GM18502 (cell line): ENCODE measurements around the gene OR52I2.

ENCODE experiments used
- ATAC-seq: cut with Tn5 transposase; IDR thresholded peaks from one replicate; pipeline ENCODE4 v1.9.1; 2021; ENCODE audit warnings: mild to moderate bottlenecking; ENCODE audit not compliant: unreplicated experiment, poor library complexity

The OR52I2 gene

DNA sequence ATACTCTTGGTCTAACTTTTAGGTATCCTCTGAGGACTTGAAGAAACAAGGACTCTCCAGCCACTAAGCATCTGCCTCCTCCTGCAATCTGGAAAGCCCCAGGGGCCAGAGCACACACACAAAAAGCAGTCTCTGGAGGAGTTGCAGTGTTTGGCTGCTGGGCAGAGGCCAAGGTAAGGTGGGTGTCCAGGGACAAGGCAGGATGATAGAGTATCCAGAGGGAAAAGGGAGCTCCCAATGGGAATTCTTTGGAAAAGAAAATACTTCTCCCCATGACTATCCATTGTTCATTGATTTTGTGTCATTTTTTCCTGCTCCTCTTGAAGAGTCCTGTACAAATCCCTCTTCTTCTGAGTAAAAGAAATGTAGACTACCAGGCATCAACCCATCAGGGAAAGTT lies at the start of gene OR52I2:
Gene OR52I2 (plus strand): TSS at position 301 of the 400 bp plus-strand sequence.
- ATAC-seq, result no peak

DNA sequence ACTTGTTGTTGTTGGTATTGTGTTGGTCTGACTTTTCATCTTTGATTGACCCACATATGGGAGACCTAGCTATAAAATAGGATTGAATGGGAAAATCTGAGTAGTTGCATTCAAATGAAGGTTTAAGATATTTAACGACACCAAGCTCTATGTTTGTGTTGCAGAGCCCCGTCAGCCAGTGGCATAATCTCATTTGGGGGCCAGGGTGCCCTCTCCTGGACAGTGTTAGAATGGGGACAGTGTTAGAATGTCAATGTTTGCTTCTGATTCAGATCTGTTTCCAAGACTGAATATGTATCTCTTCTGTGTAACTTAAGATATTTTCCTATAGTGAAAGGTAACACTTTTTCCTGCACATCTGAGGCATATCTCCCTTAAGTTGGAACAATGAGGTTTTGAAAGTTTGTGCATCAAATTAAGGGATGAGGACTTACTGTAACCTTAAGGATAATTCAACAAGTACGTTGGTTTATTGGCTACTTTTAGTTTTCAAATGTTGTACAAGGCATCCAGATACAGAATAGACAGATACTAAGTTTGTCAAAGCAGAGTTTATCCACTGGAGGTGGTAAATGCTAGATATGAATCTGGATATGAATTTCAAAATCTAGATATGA lies 41.8 kb upstream of the OR52I2 start:
- ATAC-seq, result no peak

DNA sequence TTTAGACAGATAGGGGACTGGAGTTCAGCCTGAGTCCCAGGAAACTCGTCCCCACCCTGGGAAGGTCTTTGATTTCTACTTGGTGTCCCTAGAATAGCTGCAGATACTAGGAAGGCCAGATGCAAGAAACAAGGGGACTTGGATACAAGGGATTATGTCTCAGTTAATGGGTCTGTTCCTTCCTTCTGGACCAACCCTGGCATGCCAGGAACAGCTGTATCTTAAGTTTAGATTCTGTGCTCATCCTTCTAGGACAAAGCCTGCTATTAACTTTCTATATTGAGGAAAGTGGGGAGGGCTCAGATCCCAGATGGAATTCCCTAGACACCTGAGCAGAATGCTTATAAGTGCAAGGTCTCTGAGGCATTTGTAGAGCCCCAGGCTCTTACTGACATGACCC lies 40.5 kb upstream of the OR52I2 start:
- ATAC-seq, result no peak

DNA sequence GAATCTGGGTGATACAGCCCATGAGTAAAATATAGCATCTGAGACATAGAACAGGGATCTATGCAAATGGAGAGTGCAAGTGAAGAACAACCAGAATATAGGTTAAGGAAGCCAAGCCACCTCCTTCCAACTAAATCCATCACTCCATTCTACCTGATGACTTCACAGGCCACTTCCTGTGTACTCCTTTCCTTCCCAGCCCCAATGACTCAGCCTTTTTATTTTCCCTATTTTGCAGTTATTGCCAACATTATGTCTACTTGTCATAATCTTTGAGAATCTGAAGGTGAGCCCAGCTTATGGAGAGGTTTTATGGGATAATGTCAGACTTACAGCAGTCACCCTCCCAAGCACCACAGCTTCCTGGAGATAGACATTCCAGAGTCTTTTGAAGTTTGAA lies 38.0 kb upstream of the OR52I2 start:
- no peak for ATAC-seq

DNA sequence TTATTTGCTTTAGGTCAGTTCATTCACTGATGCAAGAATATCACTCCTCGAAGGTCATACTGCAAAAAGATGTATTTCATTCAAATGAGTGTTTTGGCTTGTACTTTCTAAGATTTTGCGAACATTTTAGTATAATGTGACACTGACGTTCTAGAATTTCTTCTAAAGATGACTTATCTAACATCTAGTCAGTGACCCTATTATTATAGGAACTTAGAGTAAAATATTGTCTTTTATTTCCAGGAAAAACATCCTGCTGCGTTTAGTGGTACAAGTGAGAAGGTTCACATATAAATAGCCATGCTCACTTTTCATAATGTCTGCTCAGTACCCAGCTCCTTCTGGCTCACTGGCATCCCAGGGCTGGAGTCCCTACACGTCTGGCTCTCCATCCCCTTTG lies 36.7 kb upstream of the OR52I2 start, which contains the start of gene OR52M1:
Gene OR52M1 (plus strand): TSS at position 301 of the 400 bp plus-strand sequence. CDS start 0 bp downstream, at position 301.
- no peak for ATAC-seq

DNA sequence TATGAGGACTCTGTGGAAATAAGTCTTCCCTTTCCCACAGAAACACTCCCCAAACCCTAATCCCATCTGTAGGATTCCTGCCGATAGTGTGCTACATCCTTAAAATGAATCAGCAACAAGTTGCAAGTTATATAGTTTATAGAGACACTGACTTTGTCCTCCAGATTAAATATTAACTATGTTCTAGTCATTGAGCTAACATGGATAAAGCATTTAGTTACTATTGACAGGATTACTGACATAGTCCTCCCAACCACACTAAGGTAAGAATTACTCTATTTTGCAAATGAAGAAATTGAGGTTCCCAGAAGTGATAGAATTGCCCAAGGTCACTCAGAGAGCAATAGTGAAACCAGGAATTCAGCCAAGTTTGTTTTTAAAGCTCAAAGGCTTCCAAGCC lies 34.7 kb upstream of the OR52I2 start:
- no peak for ATAC-seq

DNA sequence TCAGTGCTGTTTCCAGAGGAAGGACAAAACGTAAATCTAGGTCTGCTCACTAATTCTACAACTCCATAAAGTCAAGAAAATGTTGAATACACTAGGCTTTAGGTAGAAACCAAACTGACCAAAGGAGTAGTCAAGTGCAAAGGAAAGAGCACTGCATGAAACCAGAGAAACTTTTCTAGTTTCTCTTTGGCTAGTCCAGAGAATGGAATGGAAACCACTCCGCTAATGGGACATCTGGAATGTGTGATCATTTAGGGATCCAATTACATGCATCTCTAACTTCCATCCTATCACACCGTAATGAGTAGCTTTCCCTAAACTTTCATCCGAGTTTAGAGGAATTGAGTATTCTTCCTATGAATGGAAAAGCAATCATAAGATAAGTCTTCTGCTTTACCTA lies 34.1 kb upstream of the OR52I2 start:
- ATAC-seq, result no peak

DNA sequence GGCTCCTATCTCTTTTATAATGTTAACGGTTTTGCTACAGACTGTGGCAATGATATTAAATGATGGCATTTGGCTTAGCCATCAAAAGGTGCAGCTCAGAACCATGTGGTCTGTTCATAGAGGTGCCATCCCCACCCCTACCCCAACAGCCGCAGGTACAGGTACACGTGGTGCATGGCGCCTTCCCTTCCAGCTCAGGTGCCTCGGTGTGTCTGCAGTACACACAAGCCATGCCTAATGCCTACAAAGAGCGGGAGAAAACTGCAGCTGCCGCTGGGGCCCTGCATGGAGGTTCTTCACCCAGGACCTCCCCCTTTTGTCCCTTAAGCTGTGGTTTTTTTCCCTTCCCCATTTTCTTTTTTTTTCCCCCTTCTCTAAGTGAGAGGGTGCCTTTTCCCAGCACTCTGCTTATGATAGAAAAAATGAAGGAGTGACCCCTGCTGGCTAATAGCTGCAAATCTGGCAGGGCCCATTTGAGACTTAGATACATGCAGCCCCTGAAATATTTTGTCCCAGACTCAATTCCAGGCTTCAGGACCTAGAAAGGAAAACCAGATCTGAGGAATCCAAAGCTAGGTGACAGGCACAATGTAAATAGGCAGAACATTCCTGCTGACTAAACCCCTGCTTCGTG lies 30.1 kb upstream of the OR52I2 start:
- ATAC-seq, result no peak

DNA sequence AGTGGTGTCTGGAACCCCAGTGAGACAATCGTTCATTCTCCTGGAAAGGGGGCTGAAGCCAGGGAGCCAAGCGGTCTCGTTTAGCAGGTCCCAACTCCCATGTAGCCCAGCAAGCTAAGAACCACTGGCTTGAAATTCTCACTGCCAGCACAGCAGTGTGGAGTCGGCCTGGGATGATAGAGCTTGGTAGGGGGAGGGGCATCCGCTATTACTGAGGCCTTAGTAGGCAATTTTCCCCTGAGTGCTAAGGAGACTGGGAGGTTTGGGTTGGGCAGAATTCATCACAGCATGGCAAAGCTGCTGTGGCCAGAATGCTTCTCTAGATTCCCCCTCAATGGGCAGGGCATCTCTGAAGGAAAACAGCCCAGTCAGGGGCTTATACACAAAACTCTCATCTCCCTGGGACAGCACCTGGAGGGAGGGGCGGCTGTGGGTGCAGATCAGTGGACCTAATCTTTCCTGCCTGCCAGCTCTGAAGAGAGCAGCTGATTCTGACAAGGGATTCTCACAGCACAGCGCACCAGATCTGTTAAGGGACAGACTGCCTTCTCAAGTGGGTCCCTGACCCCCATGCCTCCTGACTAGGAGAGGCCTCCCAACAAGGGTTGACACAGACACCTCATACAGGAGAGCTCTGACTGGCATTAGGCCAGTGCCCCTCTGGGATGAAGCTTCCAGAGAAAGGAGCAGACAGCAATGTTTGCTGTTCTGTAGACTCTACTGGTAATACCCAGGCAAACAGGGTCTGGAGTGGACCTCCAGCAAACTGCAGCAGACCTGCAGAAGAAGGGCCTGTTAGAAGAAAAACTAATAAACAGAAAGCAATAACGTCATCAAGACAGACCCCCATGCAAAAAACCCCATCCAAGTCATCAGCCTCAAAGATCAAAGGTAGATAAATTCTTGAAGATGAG lies 21.8 kb upstream of the OR52I2 start:
- no peak for ATAC-seq

DNA sequence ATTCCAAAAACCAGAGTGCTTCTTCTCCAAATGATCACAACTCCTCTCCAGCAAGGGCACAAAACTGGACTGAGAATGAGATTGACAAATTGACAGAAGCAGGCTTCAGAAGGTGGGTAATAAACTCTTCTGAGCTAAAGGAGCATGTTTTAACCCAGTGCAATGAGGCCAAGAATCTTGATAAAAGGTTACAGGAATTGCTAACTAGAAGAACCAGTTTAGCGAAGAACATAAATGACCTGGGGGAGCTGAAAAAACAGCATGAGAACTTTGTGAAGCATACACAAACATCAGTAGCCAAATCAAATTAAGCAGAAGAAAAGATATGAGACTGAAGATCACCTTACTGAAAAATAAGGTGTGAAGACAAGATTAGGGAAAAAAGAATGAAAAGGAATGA lies 21.1 kb upstream of the OR52I2 start:
- no peak for ATAC-seq

DNA sequence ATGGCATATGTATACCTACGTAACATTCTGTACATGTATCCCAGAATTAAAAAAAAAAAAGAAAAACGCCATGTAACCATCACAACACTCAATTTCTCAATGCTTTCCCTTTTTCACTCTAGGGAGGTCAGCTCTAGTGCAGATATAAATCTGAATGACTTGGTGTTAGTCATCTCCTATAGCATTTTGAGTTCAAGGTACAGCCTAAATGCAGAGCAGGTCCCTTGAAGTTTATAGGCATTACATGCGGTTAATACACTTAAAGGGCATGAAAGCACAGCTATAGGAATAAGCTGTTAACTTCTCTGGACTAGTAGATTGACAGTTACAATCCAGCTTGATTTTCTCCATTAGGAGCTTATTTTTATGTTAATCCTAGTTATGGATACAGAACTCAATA lies 16.2 kb upstream of the OR52I2 start:
- no peak for ATAC-seq

DNA sequence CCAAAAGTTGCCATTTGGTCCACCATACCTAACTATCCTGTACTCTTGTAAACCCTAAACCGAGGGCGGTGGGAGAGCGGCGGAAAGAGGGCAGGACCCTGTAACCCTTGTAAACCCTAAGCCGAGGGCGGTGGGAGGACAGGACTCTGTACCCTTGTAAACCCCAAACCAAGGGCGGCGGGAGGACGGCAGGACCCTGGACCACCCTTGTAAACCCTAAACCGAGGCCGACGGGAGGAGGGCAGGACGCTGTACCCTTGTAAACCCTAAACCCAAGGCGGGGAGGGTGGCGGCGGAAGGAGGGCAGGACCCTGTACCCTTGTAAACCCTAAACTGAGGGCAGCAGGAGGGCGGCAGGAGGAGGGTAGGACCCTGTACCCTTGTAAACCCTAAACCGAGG lies 12.5 kb upstream of the OR52I2 start:
- ATAC-seq, result no peak

DNA sequence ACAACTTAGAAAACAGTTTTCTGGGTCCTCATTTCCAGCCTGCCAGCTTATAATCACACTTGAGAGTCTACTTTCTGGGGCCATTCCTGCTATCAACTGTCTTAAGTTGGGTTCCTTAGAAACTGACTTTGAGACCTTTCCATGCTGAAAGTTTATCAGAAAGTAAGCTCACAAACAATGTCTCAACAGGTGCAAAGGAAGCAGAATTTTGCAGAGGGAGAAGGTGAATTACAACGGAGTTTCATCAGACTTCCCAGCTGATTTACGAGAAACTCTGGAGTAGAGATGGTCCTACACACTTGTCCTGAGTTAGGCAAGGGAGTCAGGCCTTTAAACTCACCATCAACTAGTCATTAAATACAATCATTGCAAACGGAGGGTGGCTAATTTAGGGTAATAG lies 4.7 kb upstream of the OR52I2 start:
- ATAC-seq, result no peak

DNA sequence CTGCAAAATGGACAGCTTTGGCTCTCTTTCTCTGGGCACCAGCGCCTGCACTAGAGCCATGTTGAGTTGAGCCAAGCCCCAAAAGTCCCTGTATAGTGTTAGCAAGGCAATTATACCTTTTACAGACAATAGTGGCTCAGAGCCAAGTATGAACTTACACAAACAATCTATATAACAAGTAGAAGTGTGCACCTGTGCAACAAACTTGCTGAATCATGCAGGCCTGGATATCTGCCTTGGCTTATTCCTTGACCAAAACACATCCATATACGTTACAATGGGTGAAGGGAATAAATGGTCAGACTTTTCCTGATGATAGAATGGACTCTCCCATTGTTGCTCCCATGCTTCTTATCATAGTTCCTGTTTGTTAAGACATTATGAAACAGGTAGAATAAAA lies 3.8 kb upstream of the OR52I2 start:
- ATAC-seq, result no peak

DNA sequence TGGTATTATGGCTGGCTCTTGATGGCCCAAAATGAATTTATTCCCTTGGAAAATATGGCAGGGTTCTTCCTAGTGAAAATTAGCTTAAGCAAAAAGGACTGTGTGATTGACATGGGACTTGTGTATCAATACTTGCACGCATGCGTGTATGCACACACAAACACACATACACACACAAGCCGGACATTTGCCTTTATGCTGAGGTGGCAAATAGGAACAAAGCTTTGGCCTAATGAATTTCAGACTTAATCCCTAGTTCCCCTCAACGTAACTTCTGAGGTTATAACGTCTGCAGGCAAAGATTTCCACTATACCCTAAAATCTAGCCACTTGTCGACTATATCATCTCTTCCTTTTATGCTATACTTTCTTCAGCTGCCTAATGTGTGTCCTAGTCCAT lies 2.9 kb upstream of the OR52I2 start:
- ATAC-seq, result no peak

DNA sequence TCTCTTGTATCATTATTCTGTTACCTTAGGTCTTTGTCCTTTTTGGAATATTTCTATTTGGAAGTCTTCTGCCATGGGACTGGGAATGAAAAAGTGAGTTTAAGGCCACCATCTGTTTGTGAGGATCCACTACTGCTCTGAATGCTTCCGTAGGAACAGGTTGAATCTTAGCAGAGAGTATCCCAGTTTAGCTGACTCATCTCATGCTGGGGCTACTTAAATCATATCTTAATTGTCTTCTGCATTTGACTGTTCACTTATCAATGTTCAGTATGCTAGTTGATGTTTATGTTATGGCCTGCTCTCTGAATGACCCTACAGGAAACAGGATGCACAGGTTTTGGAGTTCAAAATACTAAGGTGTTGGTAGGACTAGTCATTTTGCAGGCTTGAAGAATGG lies 1.4 kb upstream of the OR52I2 start:
- no peak for ATAC-seq

DNA sequence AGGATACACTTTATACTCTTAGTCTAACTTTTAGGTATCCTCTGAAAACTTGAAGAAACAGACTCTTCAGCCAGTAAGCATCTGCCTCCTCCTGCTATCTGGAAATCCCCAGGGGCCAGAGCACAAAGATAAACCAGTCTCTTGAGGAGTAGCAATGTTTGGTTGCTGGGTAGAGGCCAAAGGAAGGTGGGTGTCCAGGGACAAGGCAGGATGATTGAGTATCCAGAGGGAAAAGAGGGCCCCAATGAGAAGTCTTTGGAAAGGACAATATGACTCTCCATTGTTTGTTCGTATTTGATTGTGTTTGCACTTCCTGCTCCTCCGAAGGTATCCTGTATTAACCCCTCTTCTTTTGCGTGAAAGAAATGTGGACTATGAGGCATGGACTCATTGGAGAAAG lies 7.5 kb downstream of the OR52I2 start:
- no peak for ATAC-seq

DNA sequence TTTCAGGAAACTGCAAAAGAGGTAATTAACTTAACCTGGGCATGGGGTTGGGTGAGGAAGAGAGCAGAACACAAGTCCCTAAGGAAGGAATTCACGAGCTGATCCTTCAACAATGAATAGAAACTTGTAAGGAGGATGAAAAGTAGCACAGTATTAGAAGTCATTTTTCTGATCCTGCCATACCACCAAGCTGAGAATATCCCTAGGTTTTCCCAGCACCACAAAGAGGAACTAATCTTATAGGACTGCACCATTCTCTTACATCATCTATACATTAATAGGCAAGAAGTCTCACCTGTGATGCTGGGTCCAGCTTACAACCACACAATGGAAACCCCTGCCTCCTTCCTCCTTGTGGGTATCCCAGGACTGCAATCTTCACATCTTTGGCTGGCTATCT lies 12.2 kb downstream of the OR52I2 start, which contains the start of gene OR52I1:
Gene OR52I1 (plus strand): TSS at position 301 of the 400 bp plus-strand sequence. CDS start 0 bp downstream, at position 301.
- ATAC-seq, result no peak

DNA sequence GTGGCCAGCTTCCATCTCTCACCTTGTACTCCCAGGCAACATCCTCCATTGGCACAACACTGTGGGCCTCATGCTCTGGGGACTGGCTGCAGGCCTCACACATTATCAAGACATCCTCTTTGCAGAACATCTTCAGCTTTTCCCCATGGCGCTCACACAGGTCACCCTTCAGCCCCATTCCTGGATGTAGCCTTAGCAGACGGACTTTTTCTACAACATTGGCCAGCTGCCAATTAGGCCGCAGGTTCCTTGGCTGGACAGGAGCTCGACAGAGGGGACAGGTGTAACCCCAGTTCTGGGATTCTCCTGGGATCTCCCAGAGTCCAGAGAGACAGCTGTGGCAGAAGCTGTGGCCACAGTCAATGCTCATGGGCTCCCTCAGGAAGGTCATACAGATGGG lies 23.5 kb downstream of the OR52I2 start:
- ATAC-seq, result no peak

DNA sequence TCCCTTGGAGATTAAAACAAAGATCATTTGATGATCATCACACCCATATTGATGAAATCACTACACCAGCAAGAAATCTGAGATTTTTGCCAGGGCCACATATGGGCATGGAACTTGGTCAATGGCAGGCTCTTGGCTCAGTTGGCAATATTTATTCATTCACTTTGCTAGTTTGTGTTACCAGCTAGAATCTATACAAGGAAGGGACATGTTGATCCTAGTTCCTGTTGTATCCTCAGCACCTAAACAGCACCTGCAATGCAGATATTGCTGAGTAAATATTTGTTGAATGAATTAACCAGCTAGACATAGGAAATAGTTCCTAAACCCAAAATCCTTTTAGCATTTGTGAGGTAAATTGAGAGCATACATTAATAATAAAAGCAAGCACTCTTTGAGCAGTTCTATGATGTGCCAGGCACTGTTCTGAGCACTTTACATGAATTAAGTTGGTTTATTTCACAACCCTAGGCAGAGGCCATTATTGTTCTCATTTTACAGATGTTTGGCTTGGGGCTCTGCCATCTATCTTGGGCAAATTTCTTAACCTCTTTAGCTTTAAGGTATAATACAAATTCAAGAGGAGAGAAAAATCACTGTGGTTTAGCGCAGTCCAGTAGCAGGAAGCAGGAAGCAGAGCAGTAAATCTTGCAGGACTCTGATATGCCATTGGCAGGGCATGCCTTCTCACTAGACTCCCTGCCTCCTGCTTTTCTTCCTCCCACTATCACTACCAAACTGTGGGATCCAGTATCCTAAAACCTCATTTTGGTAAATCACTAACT lies 24.9 kb downstream of the OR52I2 start:
- ATAC-seq, result no peak
